ENCODE measurements around the gene TMEM109.

TMEM109 gene

GRCh38 chr11:60925868-60926267 lies 11.9 kb downstream of the TMEM109 start:
- no peak for DNase-seq (ENCODE audit: low read depth)

GRCh38 chr11:60926500-60926899 lies 12.5 kb downstream of the TMEM109 start:
- DNase-seq (ENCODE audit: low read depth) = no peak

- no peak for DNase-seq (ENCODE audit: low read depth)
Observed at GRCh38 chr11:60927061-60927592, 13.2 kb downstream of the TMEM109 start.

- no peak for DNase-seq (ENCODE audit: low read depth)
Observed at GRCh38 chr11:60927600-60927999, 13.6 kb downstream of the TMEM109 start.

- DNase-seq (ENCODE audit: low read depth) = no peak
Observed at GRCh38 chr11:60928563-60929001, 14.6 kb downstream of the TMEM109 start.

- no peak for DNase-seq (ENCODE audit: low read depth)
Observed at GRCh38 chr11:60929764-60930163, 15.8 kb downstream of the TMEM109 start.

GRCh38 chr11:60930394-60930793 lies 16.4 kb downstream of the TMEM109 start:
- DNase-seq (ENCODE audit: low read depth) = no peak

- no peak for DNase-seq (ENCODE audit: low read depth)
Observed at GRCh38 chr11:60931917-60932316, 18.0 kb downstream of the TMEM109 start.

GRCh38 chr11:60932605-60933356 lies 18.8 kb downstream of the TMEM109 start:
- DNase-seq (ENCODE audit: low read depth) = no peak

- no peak for DNase-seq (ENCODE audit: low read depth)
Observed at GRCh38 chr11:60933416-60934123, 19.6 kb downstream of the TMEM109 start.

GRCh38 chr11:60934124-60934789 lies 20.3 kb downstream of the TMEM109 start:
- DNase-seq (ENCODE audit: low read depth) = no peak

- no peak for DNase-seq (ENCODE audit: low read depth)
Observed at GRCh38 chr11:60934790-60935605, 21.0 kb downstream of the TMEM109 start.

GRCh38 chr11:60935676-60936442 lies 21.9 kb downstream of the TMEM109 start:
- no peak for DNase-seq (ENCODE audit: low read depth)

GRCh38 chr11:60936467-60937143 lies 22.6 kb downstream of the TMEM109 start:
- DNase-seq (ENCODE audit: low read depth) = no peak

GRCh38 chr11:60937144-60937527 lies 23.2 kb downstream of the TMEM109 start:
- no peak for DNase-seq (ENCODE audit: low read depth)

GRCh38 chr11:60937811-60938210 lies 23.9 kb downstream of the TMEM109 start:
- DNase-seq (ENCODE audit: low read depth) = no peak

- no peak for DNase-seq (ENCODE audit: low read depth)
Observed at GRCh38 chr11:60938500-60938899, 24.5 kb downstream of the TMEM109 start.

GRCh38 chr11:60939301-60939700 lies 25.3 kb downstream of the TMEM109 start:
- DNase-seq (ENCODE audit: low read depth) = no peak

GRCh38 chr11:60939855-60940254 lies 25.9 kb downstream of the TMEM109 start:
- DNase-seq (ENCODE audit: low read depth) = no peak

- no peak for DNase-seq (ENCODE audit: low read depth)
Observed at GRCh38 chr11:60941371-60942119, 27.6 kb downstream of the TMEM109 start.
